Fibroblast of peridontal ligament (primary cell): Measurements from ENCODE around the gene SPATA31A7.
"Not testable (repeated sequence)": the region's sequence is repeated elsewhere in the genome, so short reads cannot be mapped to it uniquely, and the experiment has no call there.

Source experiments
- DNase-seq: peaks from one replicate; pipeline ENCODE4 v3.0.0-alpha.2; 2010; ENCODE audit errors: extremely low read depth

SPATA31A7 gene

GRCh38 chr9:61189736-61190135 is at the start of gene SPATA31A7:
SPATA31A7 (plus strand) TSS chr9:61190036; CDS start chr9:61190065, 29 bp downstream.
- not testable (repeated sequence) for DNase-seq

- DNase-seq = not testable (repeated sequence)
Observed at GRCh38 chr9:61226438-61226837, 36.6 kb downstream of the SPATA31A7 start.
